ENCODE measurements around the gene JAKMIP2. TPM values are rescaled to one million over a fixed set of nuclear protein-coding genes. Genes with fewer than 3 reads are reported as not detected.
"Not testable (repeated sequence)": the region's sequence is repeated elsewhere in the genome, so short reads cannot be mapped to it uniquely, and the experiment has no call there.

Gene JAKMIP2
- total RNA-seq (under 1 TPM in 7 of 10 donors, not detected in 3; 0.06 to 0.71 (median 0.15) TPM), polyA plus RNA-seq (under 1 TPM; 0.07 to 0.09 TPM)
- long read RNA-seq, donor 1: 0 reads
- long read RNA-seq, donor 2: 0 reads
- long read RNA-seq, donor 3: 0 reads

DNA sequence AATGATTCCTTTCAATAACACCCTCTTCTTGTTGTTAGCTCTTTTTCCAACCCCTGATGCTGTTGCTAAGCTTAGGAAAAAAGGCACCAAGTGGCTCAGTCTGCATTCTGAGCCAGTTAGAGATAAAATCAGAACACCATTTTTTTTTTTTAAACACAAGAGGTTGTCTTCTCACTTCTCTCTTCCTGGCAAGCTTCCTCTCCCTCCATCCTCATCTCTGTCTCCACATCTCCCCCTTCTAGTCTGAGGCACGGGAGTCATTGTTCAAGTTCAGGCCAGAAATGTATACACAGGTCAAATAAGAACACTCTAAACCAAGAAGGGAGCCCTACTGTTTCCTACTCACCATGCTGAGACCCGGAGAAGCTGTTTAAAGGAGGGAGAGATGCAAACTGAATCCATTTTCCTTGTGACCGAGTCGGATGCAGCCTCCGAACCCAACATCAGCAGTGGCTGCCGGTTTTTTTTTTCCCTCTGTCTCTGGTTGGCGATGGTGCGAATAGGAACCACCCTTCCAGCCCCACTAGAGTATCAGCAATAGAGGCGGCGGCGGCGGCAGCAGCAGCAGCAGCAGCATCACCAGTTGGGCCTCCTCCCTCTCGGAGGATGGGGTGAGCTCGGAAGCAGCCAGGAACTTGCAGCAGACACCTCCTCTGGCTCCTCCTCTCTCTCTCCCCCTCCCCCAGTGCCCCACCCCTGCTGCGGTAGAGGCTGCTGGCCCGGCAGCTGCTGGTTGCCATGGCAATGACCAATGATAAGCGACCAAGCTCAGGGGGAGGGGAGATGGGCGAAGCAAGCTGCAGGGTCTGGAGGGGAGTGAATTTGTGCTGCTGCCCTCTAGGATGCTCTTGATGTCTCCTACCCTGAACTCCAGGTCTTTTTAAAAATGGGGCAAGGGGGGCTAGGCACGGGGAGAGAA lies at the start of gene JAKMIP2:
JAKMIP2 (minus strand) TSS at position 619 of the 919 bp plus-strand sequence. CDS start 110,922 bp downstream, outside the sequence.
- no peaks in the 10 kb centered on the region for H3K36me3 ChIP-seq
- peak in 1 of 9 donors; percentile 8 for TF ChIP-seq CTCF (IDR thresholded peaks at IDR 0.05)
- H3K27ac ChIP-seq: no peak within 1 kb of the TSS
- H3K9me3 ChIP-seq: no peaks in the 10 kb centered on the region
- peaks cover 0 to 4% (median 0%) of the 10 kb centered on the region in 9 donors for H3K4me1 ChIP-seq
- 3 to 4% methylated on average over 19 of the region's 19 CpGs for WGBS, 2 donors
- ATAC-seq: peak in 7 of 8 donors; percentile 58 to 94 (median 81)
- H3K27me3 ChIP-seq: peaks cover 0 to 36% (median 26%) of the 10 kb centered on the region in 7 donors
- intact Hi-C loops (cut with DNase I): no loop called here
- H3K4me3 ChIP-seq: peak within 1 kb of the TSS in 4 of 10 donors; percentile 16 to 35 (median 28)
- DNase-seq: peak; percentile 65 to 73

GRCh38 chr5:147831465-147831864 lies 48.9 kb upstream of the JAKMIP2 start, which contains the start of gene SPINK1:
Gene SPINK1, minus strand, starts transcription at chr5:147831671. Its CDS starts 94 bp downstream, at chr5:147831577.
- intact Hi-C loops (cut with DNase I): no loop called here
- no peaks in the 10 kb centered on the region for H3K4me1 ChIP-seq

GRCh38 chr5:147830035-147830434 lies 47.5 kb upstream of the JAKMIP2 start:
- no peak overlapping the region for H3K4me3 ChIP-seq
- no peak overlapping the region for H3K27ac ChIP-seq
- H3K27me3 ChIP-seq: peaks cover 0 to 14% (median 3%) of the 10 kb centered on the region in 7 donors
- ATAC-seq (no peak), DNase-seq (no peak)
- H3K9me3 ChIP-seq: no peaks in the 10 kb centered on the region
- intact Hi-C loops (cut with DNase I): no loop called here
- H3K36me3 ChIP-seq: no peaks in the 10 kb centered on the region
- no peaks in the 10 kb centered on the region for H3K4me1 ChIP-seq
- no peak for TF ChIP-seq CTCF (IDR thresholded peaks at IDR 0.05)

More at GRCh38 chr5:147831465-147831864, 48.9 kb upstream of the JAKMIP2 start, which contains the start of gene SPINK1:
- no peaks in the 10 kb centered on the region for H3K36me3 ChIP-seq
- TF ChIP-seq CTCF (IDR thresholded peaks at IDR 0.05): no peak
- peaks cover 0 to 14% (median 3%) of the 10 kb centered on the region in 7 donors for H3K27me3 ChIP-seq
- no peak within 1 kb of the TSS for H3K4me3 ChIP-seq
- no peak for ATAC-seq
- no peak for DNase-seq
- H3K9me3 ChIP-seq: no peaks in the 10 kb centered on the region
- WGBS, 2 donors: 89 to 96% methylated on average over 3 of the region's 3 CpGs
- no peak within 1 kb of the TSS for H3K27ac ChIP-seq

DNA sequence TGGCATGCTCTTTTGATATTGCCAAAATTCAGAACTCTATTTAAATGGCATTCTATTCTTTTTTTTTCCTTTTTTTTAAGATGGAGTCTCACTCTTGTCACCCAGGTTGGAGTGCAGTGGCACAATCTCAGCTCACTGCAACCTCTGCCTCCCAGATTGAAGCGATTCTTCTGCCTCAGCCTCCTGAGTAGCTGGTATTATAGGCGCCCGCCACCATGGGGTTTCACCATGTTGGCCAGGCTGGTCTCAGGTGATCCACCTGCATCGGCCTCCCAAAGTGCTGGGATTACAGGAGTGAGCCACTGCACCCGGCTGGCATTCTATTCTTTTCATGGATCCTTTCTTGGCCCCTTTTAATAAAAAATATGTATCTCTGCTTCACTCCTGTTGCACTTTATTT lies 44.5 kb upstream of the JAKMIP2 start:
- not testable (repeated sequence) for H3K27ac ChIP-seq, H3K4me3 ChIP-seq, H3K4me1 ChIP-seq, H3K9me3 ChIP-seq, ATAC-seq, DNase-seq, H3K36me3 ChIP-seq
- intact Hi-C loops (cut with DNase I): loop anchor here in 1 of 10 donors (5.0 kb wide), 1 partner anchor 370 kb away; no protein-coding TSS in a partner anchor
- WGBS, 2 donors: 93% methylated on average over 5 of the region's 5 CpGs
- peaks cover 0 to 14% (median 3%) of the 10 kb centered on the region in 7 donors for H3K27me3 ChIP-seq
